ENCODE measurements around the gene KCNK2.

KCNK2 gene

GRCh38 chr1:215101511-215101910, 19.0 kb downstream of the KCNK2 start:
- DNase-seq, result no peak

- DNase-seq, result no peak
Observed at GRCh38 chr1:215104283-215104682, 21.7 kb downstream of the KCNK2 start.

DNA sequence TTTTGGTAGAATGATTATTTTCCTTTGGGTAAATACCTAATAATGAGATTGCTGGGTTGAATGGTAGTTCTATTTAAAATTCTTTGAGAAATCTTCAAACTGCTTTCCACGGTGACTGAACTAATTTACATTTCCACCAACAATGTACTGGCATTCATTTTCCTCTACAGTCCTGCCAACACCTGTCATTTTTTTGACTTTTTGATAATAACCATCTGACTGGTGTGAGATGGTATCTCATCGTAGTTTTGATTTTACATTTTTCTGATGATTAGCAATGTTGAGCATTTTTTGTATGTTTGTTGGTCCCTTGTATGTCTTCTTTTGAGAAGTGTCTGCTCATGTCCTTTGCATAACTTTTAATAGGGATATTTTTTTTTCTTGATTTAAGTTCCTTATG, 23.5 kb downstream of the KCNK2 start:
- no peak for DNase-seq

- no peak for DNase-seq
Observed at GRCh38 chr1:215109171-215109570, 26.6 kb downstream of the KCNK2 start.

DNA sequence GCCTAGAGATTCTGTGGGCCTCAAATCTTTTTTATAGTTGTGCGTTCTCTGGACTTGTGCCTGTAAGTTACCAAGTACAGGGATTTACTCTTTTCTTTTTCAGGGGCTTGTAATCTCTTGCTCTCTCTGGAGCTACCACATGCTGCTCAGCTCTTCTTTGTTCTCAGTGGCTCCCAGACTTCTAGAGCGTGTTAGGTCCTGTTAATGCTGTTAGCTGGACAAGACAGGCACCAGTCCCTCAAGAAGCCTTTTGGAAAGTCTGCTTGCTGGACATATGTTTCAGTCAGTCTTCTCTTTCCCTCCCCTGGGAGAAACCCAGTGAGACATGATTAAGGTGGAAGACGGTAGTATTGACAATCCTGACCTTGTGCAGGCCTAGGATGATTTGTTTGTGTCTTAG, 29.4 kb downstream of the KCNK2 start:
- no peak for DNase-seq

- no peak for DNase-seq
Observed at GRCh38 chr1:215113776-215114153, 31.2 kb downstream of the KCNK2 start.

GRCh38 chr1:215114154-215114933, 31.8 kb downstream of the KCNK2 start:
- no peak for DNase-seq

DNA sequence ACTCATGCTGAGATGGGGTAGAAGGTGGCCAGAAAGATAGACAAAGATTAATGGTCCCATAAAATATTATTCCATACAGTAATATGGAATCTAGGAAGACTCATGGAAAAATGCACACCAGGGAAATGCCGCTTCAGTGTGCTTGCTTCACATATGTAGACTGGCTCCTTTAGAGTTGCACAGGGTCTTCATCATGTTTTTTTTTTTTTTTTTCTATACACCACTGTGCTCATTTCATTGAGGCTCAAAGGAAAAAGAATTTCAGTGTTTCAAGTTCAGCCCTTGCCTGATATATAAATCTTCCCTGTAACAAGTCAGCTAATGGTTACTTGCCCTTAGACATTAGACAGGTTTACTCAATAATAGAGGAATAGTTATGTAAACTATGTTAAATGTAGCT, 33.2 kb downstream of the KCNK2 start:
- no peak for DNase-seq

DNA sequence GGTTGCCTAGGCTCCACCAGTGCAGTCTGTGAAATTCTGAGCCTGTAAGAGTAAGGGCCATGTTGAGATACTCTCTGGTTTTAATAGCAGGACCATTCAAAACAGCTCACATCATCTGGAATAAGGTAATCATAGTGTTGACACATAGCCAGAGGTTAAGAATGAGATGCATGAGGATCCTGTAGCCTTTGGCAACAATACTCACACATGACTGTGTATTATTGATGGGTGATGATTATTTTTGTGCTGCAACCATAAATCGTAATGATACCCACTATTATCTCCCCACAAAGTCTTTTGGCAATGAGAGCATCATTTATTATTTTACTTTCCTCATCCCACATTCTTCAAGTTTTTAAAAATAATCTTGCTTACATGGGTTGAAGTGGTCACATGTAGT, 35.5 kb downstream of the KCNK2 start:
- no peak for DNase-seq

DNA sequence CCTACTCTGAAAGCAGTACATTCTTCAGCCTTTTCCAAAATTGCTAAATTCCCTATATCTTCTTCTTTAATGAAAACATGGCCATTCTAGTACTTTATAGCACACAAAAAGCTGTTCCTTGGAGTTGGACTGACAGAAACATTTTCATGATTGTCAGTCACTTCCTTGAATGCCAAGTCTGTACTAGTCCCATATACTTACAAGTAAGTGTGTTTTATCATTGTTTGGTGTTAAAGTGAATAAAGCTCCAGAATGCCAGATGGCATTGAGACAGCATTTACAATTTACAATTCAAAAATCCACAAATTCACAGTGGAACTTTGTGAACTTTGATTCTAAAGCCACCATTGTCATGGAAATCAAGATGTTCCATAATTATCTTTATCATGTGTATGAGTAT, 36.5 kb downstream of the KCNK2 start:
- no peak for DNase-seq

- DNase-seq, result no peak
Observed at GRCh38 chr1:215119719-215120365, 37.3 kb downstream of the KCNK2 start.

DNA sequence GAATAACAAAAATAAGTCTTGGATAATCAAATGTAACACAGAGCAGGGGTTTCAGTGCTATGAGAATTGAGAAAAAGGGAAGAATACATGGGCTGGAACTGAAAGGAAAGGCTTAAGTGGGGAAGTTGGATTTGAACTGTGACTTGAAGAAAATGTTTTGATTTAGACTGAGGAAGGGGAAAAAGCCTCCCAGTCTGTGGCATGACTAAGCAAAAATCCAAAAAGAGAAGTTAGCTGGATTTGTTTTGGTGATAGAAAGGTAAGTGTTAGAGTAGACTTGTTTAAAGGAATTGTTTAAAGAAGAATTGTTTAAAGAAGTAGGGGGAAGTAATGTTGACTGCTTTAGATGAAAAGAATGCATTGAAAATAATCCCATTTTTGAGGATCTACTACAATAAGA, 46.0 kb downstream of the KCNK2 start:
- no peak for DNase-seq

GRCh38 chr1:215131291-215131690, 48.8 kb downstream of the KCNK2 start:
- DNase-seq, result no peak

GRCh38 chr1:215132156-215132555, 49.6 kb downstream of the KCNK2 start:
- no peak for DNase-seq

GRCh38 chr1:215133532-215133931, 51.0 kb downstream of the KCNK2 start:
- DNase-seq, result no peak

GRCh38 chr1:215137985-215138384, 55.4 kb downstream of the KCNK2 start:
- DNase-seq, result no peak

DNA sequence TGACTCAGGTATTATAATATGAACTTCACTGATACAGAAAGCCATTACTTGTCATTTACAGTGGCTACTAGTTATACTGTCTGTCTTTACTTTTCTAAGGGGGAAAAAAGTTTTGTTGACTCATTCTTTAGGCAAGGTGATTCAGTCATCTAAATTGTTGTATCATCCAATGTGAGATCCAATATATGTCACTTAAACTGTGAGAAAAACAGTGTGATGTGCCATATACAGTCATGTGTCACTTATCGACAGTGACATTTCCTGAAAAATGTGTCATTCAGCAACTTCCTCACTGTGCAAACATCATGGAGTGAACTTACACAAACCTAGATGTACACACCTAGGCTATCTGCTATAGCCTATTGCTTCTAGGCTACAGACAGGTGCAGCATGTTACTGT, 57.6 kb downstream of the KCNK2 start:
- DNase-seq, result no peak

- no peak for DNase-seq
Observed at GRCh38 chr1:215141460-215141859, 58.9 kb downstream of the KCNK2 start.

DNA sequence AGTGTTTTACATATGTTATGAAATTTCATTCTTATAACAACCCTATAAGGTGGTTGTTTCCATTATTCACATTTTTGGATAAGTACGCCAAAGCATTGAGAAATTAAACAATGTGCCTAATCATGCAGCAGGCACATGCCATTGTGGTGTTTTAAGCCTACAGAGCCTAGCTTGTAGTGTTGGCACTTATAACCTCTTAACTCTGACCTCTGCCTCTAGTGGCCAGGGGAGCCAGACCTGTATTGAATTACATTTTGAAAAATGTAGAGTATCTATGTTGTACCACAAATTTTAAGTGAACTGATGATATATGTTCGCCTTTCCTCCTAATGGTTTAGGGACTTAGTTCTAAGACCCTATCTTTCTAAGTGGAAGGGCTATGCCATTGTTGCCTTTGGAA, 61.0 kb downstream of the KCNK2 start:
- DNase-seq, result no peak

GRCh38 chr1:215146240-215146975, 63.9 kb downstream of the KCNK2 start:
- peak in 1 of 2 donors; percentile 1 for DNase-seq

- no peak for DNase-seq
Observed at GRCh38 chr1:215147024-215147423, 64.5 kb downstream of the KCNK2 start.

GRCh38 chr1:215151841-215152549, 69.5 kb downstream of the KCNK2 start:
- no peak for DNase-seq

DNA sequence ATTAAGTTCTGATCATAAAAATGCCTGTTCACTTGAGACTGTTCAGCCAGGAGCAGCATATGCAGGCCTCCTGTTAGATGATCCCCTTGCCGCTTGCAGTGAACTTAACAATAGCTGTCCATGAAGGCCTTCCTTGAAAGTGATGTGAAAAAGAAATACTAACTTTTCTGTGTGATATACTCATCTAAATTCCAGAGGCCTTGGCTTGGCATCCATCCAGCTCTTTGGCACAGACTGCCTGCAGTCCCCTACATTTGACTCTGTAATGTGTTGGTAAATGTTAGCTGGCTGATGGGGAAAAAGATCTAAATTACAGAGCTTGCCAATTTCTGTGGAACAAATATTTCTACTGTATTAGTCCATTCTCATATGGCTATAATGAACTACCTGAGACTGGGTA, 73.7 kb downstream of the KCNK2 start:
- no peak for DNase-seq
